Right renal cortex interstitium (tissue), 3 donors: ENCODE measurements around the gene MTTP. TPM values are rescaled to one million over a fixed set of nuclear protein-coding genes. Genes with fewer than 3 reads are reported as not detected.

ENCODE experiments used
- DNase-seq, 3 donors: peaks; one replicate each; pipeline ENCODE4 v3.0.0-alpha.2; 2013; ENCODE audit warnings: low read depth in 3 of 3, low spot score in 2 of 3
- polyA plus RNA-seq, 3 donors: library from polyadenylated mRNA; unstranded; fragments of 120-200 nt; gene quantifications; one replicate each; pipeline ENCODE4 v1.2.1, GENCODE V29; 2013; ENCODE audit not compliant: insufficient read length in 3 of 3

Gene MTTP
- polyA plus RNA-seq, 3 donors, result 8.7 to 17.5 (median 13.2) TPM

GRCh38 chr4:99637174-99637573 lies 62.5 kb downstream of the MTTP start:
- DNase-seq, result no peak

DNA sequence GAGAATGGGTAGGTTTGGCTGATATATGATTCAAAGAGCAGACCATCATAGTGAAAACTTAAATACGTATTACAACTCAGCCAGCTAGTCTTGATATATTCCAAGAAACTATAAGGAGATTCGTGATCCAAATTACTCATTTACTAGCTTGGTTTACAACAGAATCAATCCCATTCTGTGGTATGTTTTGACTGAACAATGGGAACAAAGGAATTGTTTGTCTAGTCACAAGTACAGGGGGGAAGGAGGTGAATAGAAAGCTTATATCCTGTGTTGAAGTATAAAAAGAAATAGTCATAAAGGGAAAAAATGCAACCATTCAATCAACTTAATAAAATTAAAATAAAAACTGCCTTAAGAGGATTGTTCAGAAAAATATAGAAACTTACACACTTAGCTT lies 66.1 kb downstream of the MTTP start:
- DNase-seq, result no peak

DNA sequence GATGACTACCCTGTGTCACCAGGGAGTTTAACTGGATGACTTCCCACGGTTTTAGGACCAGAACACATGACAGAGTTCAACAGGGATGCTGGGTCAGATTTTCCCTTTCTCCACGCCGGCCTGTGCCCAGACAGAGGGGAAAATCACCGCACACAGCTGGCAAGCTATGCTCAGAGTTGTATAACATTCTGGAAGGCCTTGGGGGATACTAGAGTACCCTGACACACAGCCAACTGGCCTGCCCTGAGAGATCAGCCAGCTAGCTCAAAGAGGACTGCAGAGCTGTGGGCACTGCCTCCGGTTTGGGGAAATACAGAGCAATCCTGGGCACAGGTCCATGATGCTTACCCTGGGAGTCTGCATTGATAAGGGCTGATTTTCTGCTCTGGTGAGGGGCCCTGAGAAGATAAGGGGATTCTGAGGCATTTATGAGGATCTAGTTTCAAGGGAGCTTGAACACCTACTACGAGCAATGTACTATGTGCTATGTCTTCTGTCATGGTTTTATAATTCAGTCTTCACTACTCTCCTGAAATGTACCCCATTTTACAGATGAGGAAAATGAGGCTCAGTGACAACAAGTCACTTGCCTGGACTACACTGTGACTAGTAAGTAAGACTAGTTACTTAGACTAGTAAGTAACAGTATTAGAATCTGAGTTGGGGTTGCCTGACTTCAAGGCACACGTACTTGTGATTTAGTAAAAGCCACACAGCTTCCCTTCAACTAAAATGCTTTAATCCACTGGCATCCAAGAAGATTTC lies 68.3 kb downstream of the MTTP start:
- no peak for DNase-seq

- no peak for DNase-seq
Observed at GRCh38 chr4:99644453-99644852, 69.8 kb downstream of the MTTP start.

DNA sequence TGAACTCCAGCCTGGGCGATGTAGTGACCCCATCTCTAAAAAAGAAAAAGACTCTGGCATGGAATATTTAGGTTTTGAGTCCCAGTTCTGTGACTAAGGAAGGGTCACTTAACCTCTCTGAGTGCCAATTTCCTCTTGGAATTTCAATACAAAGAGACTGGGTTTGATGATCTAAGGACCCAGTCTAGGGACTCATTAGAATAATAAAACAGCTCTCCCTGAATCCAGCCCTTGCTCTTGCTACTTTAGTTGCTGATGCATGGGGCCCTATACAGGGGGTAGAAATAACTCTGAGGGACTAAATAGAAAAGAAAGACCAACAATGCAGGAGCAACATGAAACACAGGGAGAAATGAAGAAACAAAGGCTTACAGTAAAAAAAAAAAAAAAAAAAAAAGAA lies 70.4 kb downstream of the MTTP start:
- no peak for DNase-seq

DNA sequence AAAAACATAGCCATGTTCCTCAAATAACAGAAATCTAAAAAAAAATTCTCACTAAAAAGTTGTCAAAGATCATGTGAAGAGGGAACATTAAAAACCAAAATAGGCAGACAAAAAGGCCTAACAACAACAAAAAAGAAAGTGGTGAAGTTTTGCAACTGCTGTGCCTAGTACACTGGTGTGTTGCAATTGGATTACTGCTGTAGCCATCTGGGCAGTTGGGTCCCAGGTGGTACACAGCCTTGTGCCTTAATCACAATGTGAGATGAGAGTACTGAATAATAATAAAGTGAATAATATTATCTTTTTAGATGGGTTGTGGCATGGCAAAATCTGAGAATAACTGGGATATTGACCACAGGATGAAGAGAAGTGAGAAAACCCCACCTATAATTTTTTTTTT lies 71.0 kb downstream of the MTTP start:
- DNase-seq, result no peak

DNA sequence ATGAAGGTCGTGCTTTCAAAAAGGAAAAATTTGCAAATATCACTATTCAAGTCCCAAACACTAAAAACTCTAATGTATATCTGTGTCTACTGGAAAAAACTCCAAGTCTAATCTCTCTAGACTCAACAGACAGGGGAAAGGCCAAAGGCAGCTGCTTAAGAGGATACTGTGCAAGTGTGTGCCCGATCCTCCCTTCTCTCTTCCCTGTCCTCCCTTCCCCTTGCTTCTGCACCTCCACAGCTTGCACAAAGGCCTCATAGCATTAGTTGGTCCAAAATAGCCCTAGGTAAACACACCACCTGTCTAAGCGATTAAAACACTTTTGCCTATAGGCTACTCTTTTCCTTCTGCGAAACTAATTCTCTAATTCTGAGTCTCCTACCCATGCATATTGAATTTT lies 72.4 kb downstream of the MTTP start:
- no peak for DNase-seq

- DNase-seq, result peak in 1 of 3 donors; percentile 31
Observed at GRCh38 chr4:99648321-99648720, 73.7 kb downstream of the MTTP start.

DNA sequence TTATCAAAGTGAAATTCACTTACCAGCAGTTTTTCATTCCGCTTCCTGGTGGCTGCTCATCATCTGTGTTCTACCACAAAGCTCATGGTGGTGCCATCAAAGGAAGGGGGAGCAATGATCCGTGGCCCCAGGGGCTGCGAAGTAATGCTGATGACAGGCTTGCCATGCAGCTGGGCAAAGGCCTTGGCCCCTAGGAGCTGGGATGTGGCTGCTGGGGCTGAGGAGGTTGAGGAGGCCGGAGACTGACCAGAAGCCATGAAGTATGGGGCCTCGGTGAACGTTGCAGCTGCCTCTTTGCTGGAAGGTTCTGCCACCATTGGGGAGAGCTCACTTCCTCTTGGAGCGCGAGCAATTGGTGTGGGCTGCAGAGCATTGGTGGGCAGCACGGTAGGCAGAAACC lies 74.6 kb downstream of the MTTP start:
- DNase-seq, result no peak

DNA sequence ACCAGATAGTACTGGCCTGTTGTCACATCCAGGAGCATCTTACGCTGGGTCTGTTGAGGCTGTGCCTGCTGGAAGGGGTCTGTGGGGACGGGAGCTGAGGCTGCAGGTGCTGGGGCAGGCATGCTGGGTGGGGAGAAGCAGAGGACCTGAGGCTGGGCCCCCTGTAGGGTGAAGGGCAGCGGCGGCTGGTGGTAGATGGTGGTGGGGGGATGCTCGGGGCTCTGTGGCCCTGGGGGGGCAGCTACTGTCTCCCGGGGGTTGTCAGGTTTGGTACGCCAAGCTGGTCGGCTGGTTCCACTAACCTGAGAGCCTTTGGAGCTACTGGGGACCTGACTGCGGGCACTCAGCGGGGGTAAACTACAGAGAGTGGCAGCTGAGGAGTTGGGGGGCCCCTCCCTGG lies 75.2 kb downstream of the MTTP start:
- DNase-seq, result no peak

- DNase-seq, result no peak
Observed at GRCh38 chr4:99651016-99651769, 76.6 kb downstream of the MTTP start.

DNA sequence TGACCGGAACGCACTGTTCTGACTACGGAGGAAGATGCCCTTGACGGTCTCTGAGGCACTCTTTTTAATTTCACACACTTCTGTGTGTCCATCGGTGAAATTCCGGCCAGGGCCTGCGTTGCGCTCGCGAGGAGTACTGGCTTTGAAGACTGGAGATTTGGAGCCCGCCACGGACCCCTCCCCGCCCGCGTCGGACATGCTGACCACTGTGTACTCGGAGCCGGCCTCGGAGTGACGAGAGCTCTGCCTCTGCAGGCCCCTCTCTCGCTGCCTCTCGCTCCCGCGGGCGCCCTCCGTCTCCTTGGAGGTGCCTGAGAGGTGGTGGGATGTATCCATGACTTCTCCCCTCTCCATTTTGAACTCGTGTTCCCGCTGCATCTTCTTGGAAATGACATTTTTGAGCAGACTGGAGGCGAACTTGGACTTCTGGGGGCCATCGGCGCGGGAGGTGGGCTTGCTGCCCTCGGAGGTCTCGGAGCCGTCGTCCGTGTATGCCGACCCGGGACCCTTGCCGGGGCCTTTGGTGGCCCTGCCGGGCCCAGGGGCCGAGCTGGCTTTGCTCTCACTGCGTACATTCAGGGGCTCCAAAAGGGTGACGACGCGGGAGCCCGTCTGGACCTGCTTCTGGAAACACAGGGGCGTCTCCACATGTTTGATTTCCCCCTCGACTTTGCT lies 77.3 kb downstream of the MTTP start:
- DNase-seq, result no peak

DNA sequence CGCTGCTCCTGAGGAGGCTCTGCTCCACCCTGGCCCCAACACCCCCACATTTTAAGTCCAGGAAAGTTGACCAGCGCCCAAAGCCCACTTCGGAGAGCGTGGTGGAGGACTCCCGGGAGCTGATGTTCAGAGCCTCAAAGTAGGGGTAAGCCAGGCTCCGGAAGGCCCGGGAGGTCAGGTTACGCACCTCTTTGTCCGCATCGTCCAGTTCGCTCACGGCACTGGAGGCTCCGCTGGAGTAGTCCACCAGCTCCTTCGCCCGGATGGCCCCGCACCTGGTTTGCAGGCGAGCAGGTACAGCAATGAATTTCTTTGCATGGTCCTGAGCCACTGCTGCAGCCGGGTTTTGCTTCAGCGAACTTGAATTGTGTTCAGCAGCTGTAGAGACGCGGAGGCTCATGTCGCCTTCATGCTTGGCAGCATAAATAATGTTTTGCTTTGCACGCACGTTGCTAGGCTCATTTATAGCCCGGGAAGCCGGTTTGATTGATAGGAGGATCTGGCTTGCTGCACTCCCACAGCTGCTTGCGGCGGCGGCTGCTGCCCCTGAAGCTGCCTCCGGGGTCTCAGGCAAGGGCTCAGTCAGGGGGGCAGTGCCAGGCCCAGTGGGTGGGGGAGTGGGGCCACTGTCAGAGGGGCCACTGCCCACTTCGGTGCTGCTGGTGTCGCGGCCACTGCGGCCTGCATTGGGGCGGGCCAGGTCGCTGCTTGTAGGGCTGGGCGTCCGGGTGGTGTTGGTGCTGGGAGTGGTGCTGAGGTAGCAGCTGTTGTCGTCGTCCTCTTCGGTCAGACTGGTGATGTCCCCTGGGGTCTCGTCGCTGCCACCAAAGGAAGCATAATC lies 78.2 kb downstream of the MTTP start:
- peak; percentile 47 to 68 (median 67) for DNase-seq

- DNase-seq, result no peak
Observed at GRCh38 chr4:99653916-99654315, 79.3 kb downstream of the MTTP start.

DNA sequence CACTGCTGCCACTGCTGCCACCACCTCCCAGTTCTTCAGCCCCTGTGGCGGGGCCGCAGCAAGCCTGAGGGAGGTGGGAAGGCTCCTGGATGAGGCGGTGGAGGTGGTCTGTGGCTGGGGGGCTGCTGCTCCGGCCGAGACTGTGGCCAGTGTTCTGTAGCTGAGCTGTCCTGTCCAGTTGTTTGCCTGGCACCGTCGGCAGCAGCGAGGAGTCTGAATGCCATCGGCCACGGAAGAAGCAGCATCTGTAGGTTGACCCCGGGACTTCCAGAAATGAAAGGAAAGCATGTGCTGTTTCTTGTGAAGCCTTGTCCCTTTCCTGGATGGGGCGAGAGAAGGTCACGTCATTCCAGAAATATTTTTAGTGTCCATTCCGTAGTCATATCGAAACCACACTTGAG lies 79.7 kb downstream of the MTTP start:
- no peak for DNase-seq

DNA sequence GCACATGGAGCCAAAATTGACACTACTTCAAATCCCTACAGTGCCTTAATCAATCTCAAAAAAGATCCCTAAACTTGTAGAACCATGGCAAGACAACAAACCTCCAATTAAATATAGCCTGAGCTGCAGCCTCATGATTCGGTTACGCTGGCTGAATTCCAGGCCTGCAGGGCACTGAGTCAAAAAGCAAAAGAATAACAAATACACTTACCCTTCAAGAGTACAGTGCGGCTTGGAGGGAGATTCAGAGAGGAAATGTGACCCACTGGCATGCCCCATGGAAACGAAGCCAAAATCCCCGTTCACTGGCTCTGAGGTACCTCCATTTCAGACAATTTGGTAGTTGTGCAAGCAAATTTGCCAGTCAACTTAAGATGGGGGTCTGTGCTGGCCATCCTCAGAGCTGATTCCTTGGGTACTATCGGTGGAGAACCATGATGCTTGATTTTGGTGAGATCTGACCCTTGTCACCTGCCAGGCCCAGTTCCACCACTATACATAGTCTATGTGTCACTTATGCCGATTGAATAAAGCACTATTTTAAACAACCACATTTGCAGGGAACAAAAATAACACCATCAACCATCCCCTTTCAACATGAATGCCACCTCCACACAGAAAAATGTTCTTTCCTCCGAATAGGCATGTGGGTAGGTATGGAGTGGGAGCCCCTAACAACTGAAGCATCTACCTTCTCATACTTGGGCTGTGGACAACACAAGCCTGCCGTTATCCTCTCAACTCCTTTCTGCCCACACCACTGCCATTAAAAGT lies 80.9 kb downstream of the MTTP start:
- no peak for DNase-seq

DNA sequence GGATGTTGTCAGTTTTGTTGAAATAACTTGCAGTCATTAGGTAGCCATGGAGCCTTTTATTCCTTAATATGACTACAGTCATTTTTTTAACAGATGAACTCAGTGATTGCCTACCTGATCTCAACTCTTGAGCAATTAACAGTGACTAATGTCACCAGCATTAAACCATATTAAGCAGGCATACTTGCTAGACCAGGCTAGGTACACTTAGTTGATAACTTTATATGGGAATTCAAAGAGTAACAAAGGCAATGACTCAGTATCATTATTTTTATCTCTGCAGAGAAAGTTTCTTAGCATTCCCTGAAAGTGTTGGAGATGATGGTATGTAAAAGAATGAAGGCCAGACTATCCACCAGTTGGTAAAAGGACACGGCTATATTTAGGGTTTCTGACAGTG lies 83.2 kb downstream of the MTTP start, which contains the start of gene C4orf54:
C4orf54 (minus strand) TSS at position 31 of the 400 bp plus-strand sequence. CDS start 3,180 bp downstream, outside the sequence.
- no peak for DNase-seq

GRCh38 chr4:99658666-99659065 lies 84.0 kb downstream of the MTTP start:
- DNase-seq, result no peak

- no peak for DNase-seq
Observed at GRCh38 chr4:99661907-99662306, 87.3 kb downstream of the MTTP start.

DNA sequence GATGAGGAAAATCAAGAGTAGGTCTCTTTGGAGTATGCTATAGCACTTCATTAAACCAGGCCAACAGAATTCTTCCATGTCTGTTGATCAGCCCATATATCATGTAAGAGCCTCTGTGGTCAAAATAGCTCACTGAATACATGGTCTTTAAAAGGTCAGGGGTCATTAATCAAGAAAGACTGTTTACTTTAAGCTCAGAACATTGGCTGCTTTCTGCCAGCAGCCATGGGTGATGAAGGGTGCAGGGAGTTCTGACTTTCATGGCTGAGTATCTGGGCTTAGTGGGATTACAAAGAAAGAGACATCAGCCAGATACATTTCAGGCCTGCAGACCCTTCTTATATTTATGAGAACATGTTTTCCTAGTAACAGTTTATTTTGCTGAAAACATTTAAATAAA lies 90.1 kb downstream of the MTTP start:
- no peak for DNase-seq
